NCI-H2227 (cell line): Measurements from ENCODE around the gene HECTD4.
"Not testable (repeated sequence)": the region's sequence is repeated elsewhere in the genome, so short reads cannot be mapped to it uniquely, and the experiment has no call there.

Source experiments
- DNase-seq: peaks from one replicate; lab custom pipeline; 2025; ENCODE audit not compliant: unreplicated experiment; lab: John Stamatoyannopoulos, UW

The HECTD4 gene

GRCh38 chr12:112381883-112382796, at the start of gene HECTD4:
Gene HECTD4, minus strand, starts transcription at chr12:112382431. Its CDS starts 303 bp downstream, at chr12:112382128.
- DNase-seq, result peak; percentile 96

DNA sequence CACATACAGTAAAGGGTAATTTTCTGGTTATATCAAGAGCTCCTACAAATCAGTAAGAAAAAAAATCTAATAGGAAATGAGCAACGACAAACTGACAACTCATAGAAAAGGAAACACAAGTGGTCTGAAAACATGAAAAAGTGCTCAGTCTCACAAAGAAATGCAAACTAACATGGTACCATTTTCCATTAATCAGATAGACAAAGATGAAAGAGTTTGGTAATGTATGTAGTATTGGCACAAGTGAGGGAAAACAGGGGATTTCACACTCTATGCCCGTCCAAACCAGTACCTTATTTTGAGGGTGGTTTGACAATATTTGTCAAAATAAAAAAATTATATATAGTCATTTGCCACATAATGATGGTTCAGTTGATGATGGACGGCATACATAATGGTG, 49.7 kb upstream of the HECTD4 start:
- DNase-seq, result no peak

- DNase-seq, result no peak
Measured at GRCh38 chr12:112430929-112431328, 48.7 kb upstream of the HECTD4 start.

- DNase-seq, result no peak
Measured at GRCh38 chr12:112427760-112428159, 45.5 kb upstream of the HECTD4 start.

DNA sequence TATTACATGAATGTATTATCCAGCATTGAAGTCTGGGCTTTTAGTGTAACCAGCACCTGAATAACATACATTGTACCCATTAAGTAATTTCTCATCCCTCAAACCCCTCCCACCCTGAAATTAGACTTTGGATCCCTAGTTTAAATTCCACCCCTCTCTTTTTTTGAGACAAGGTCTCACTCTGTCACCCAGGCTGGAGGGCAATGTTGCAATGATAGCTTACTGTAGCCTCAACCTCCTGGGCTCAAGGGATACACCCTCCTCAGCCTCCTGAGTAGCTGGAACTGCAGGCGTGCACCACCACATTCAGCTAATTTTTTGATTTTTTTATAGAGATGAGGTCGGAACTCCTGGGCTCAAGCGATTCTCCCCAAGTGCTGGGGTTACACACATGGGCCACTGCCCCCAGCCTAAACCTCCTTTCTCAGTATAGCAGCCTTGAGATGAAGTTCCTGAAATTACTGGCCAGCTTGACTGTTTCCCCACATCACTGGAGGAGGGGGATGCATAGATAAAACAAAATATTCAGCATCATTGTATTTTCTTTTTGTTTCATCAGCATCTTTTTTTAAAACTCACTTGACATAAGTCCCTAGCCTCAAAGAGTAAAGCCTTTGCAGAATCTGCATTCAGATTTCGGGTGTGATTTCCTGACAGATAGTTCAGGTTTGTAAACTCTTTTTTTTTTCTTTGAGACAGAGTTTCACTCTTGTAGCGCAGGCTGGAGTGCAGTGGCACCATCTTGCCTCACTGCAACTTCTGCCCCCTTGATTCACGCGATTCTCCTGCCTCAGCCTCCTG, 43.6 kb upstream of the HECTD4 start:
- no peak for DNase-seq

DNA sequence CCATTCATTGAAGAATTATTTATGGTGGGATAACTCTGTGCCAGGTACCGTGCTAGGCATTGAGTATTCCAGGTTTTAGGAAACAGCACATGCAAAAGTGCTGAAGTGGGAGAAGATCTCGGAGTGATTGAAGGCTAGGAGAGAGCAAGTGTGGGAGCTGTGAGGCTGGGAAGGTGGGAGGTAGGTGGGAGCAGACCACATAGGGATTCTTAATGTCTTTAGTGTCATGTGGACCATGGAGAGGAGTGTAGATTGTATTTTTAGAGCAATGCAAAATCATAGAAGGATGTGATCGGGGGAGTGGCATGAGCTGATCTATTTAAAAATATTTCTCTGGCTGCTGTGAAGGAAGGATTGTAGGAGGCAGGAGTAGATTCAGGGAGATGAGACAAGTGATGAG, 41.9 kb upstream of the HECTD4 start:
- no peak for DNase-seq

- no peak for DNase-seq
Measured at GRCh38 chr12:112422531-112422930, 40.3 kb upstream of the HECTD4 start.

DNA sequence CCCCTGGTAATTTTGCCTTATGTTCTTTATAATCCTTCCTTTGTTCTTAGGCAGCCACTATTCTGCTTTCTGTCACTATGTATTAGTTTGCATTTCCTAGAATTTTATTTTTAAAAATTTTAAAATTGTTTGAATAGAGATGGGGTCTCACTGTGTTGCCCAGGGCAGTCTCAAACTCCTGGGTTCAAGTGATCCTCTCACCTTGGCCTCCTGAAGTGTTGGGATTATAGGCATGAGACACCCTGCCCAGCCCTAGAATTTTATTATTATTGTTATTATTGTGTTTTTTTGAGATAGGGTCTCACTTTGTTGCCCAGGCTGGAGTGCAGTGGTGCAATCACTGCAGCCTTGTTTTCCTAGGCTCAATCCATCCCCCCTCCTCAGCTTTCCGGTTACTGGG, 39.1 kb upstream of the HECTD4 start:
- DNase-seq, result no peak

GRCh38 chr12:112420740-112421139, 38.5 kb upstream of the HECTD4 start:
- no peak for DNase-seq

- DNase-seq, result peak; percentile 69
Measured at GRCh38 chr12:112419297-112420133, 37.3 kb upstream of the HECTD4 start.

DNA sequence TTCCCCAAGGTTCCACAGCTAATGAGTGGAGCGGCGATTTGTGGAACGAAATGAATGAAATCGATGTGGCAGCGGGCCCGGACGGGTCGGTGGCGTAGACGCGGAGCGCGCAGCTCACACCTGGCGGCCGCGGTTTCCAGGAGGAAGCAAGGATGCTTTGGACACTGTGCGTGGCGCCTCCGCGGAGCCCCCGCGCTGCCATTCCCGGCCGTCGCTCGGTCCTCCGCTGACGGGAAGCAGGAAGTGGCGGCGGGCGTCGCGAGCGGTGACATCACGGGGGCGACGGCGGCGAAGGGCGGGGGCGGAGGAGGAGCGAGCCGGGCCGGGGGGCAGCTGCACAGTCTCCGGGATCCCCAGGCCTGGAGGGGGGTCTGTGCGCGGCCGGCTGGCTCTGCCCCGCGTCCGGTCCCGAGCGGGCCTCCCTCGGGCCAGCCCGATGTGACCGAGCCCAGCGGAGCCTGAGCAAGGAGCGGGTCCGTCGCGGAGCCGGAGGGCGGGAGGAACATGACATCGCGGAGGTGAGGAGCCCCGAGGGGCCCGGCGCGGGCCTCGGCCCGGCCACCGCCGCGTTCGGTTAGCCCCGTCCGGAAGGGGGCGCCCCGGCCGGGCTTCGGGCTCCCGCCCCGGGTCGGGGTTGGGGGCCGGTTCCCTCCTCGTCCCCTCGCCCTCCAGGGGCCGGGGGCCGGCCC, 36.5 kb upstream of the HECTD4 start, which contains the start of gene PTPN11:
PTPN11 (plus strand) TSS at position 340 of the 689 bp plus-strand sequence; CDS start at position 505, 165 bp downstream.
- peak; percentile 91 for DNase-seq

DNA sequence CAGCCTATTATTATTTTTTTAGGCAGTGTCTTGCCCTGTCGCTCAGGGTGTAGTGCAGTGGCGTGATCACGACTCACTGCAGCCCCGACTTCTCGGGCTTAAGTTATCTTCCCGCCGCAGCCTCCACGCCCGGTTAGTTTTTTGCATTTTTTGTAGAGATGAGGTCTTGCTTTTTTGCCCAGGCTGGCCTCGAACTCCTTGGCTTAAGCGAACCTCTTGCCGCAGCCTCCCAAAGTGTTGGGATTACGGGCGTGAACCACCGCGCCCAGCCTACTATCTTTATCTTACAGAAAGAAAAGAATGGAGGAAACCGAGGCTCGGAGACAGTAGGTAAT, 36.0 kb upstream of the HECTD4 start:
- DNase-seq, result no peak

GRCh38 chr12:112415457-112415856, 33.2 kb upstream of the HECTD4 start:
- not testable (repeated sequence) for DNase-seq

GRCh38 chr12:112413855-112414625, 31.8 kb upstream of the HECTD4 start:
- DNase-seq, result no peak

DNA sequence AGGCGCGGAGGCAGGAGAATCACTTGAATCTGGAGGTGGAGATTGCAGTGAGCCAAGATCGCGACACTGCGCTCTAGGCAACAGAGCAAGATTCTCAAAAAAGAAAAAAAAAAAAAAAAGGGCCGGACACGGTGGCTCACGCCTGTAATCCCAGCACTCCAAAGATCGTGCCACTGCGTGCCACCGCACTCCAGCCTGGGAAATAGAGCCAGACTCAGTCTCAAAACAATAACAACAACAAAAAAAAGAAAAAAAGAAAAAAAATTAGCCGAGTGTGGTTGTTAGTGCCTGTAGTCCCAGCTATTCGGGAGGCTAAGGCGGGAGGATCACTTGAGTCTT, 27.6 kb upstream of the HECTD4 start:
- DNase-seq, result no peak

- DNase-seq, result peak; percentile 93
Measured at GRCh38 chr12:112409064-112409905, 27.1 kb upstream of the HECTD4 start, which contains the start of gene RPL6. Gene RPL6, minus strand, starts transcription at chr12:112409605. Its CDS starts 949 bp downstream, at chr12:112408656.

- no peak for DNase-seq
Measured at GRCh38 chr12:112408621-112409020, 26.4 kb upstream of the HECTD4 start.

DNA sequence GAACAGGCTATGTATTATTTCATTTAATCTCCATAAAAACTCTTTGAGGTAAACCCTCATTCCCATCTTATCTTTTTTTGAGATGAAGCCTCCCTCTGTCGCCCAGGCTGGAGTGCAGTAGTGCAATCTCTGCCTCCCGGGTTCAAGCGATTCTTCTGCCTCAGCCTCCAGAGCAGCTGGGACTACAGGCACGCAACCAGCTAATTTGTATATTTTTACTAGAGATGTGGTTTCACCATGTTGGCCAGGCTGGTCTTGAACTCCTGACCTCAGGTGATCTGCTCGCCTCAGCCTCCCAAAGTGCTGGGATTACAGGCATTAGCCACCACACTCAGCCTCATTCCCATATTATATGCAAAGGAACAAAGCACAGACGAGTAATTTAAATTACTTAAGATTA, 25.5 kb upstream of the HECTD4 start:
- not testable (repeated sequence) for DNase-seq
